GM21529 (cell line): ENCODE measurements around the gene SPATA9.
"Not testable (repeated sequence)": the region's sequence is repeated elsewhere in the genome, so short reads cannot be mapped to it uniquely, and the experiment has no call there.

ENCODE experiments used
- ATAC-seq: cut with Tn5 transposase; IDR thresholded peaks from one replicate; pipeline ENCODE4 v1.9.1; 2021; ENCODE audit not compliant: unreplicated experiment

SPATA9 gene

GRCh38 chr5:95718203-95718602 is 35.4 kb upstream of the SPATA9 start:
- peak; percentile 92 for ATAC-seq

GRCh38 chr5:95717439-95717838 is 34.6 kb upstream of the SPATA9 start:
- no peak for ATAC-seq

DNA sequence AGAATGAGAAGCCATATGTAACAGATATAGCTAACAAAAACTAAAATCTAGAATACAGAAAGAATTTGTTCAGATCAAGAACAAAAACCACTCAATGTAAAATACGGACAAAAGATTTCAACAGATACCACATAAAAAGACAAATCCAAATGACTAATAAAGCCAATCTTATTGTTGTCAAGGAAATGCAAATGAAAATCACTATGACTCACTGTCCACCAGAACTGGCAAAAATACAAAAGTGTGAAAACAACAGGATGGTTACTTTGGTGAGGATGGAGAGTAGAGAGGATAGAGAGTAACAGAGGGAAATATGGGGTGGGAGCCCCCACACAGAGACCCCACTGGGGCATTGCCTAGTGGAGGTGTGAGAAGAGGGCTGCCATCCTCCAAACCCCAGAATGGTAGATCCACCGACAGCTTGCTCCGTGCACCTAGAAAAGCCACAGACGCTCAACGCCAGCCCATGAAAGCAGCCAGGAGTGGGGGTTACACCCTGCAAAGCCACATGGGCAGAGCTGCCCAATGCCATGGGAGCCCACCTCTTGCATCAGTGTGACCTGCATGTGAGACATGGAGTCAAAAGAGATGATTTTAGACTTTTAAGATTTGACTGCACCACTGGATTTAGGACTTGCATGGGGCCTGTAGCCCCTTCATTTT is 33.1 kb upstream of the SPATA9 start:
- ATAC-seq = no peak

- ATAC-seq = no peak
Observed at GRCh38 chr5:95713960-95714710, 31.3 kb upstream of the SPATA9 start.

GRCh38 chr5:95713246-95713645 is 30.5 kb upstream of the SPATA9 start:
- not testable (repeated sequence) for ATAC-seq

- ATAC-seq = no peak
Observed at GRCh38 chr5:95712347-95712958, 29.7 kb upstream of the SPATA9 start.

GRCh38 chr5:95711501-95712346 is 28.9 kb upstream of the SPATA9 start:
- ATAC-seq = no peak

DNA sequence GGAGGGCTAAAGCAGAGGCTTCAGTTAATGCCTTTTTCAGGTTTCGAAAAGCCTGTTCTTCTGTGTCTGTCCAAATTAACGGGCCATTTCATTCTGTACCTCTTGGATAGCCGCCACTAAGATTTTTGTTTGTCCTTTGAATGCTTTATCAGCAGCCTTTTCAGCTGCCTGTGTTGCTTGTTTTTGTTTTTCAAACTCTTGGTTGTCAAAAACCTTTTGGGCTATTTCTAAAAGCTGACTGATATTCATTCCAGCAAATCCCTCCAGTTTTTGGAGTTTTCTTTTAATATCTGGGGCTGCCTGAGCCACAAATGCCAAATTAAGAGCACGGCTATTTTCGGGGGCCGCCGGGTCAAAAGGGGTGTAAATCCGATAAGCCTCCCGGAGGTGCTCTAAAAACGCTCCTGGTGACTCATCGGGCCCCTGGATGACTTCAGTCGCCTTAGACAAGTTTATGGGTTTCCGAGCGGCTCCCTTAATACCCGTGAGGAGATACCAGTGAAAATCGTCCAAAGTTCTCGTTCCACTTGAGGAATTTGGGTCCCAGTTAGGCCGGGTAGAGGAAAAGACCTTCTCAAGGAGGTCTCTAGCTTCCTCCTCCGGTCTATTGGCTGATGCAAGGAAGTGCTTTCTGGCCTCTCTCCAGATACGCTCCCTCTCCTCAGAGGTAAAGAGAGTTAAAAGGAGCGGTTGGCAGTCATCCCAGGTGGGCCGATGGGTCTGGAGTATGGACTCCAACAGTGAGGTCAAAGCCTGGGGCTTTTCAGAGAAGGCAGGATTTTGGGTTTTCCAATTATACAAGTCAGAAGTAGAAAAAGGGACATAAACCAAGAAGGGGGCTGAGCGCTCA is 28.1 kb upstream of the SPATA9 start:
- ATAC-seq = not testable (repeated sequence)

GRCh38 chr5:95709967-95710650 is 27.3 kb upstream of the SPATA9 start:
- no peak for ATAC-seq

DNA sequence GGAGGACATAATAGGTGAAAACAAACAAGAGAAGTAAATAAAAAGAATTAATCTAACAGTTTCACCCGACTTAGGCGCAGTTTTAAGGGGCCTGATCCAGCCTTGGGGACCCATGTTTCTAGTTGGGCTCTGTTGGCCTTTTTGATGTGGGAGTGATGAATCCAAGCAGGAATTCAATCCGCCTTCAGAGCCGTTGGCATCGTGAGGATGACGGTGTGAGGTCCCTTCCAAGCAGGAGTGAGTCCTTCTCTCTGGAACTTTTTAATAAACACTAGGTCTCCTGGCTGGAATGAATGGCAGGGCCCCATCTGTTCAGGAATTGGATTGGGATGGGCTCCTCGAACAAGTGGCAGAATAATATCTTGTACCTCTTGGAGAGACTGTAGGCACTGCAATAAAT is 26.1 kb upstream of the SPATA9 start:
- ATAC-seq = no peak

- not testable (repeated sequence) for ATAC-seq
Observed at GRCh38 chr5:95707534-95708188, 24.9 kb upstream of the SPATA9 start.

GRCh38 chr5:95707055-95707454 is 24.3 kb upstream of the SPATA9 start:
- ATAC-seq = no peak

- ATAC-seq = not testable (repeated sequence)
Observed at GRCh38 chr5:95706196-95706595, 23.4 kb upstream of the SPATA9 start.

DNA sequence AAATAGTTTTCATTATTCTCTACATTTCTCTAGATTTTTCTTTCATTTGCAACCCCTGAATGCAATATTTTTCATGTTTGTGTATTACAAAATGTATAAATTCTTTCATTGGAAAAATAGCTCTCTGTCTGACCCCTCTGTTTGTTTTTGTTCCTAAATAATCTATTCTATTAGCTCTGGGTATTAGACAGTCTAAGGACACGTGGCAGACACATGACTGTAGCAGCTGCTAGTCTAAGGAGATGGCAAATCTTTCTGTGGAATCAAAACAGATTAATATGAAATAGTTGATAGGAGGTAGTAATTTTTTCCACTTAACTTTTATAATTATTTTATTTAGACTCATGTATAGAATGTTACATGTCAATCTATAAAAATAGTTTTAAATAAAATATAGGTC is 21.4 kb upstream of the SPATA9 start:
- ATAC-seq = no peak

DNA sequence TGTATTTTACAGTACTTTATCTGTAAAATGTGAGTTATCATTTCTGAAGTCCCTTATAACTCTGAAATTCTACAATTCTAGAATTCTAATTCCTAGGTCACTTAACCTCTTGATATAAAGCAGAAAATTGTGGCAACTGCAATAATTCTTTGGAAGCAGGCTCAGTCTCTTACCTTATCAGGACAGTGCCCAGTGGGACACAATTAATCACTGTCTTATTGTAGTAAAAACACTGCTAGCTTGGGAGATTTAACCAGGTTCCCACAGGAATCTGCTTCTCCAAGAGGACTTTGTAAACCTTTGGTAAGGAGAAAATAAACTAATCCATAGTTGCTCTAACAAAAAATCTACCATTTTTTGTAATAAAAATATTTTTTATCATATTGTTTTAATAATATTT is 18.3 kb upstream of the SPATA9 start:
- no peak for ATAC-seq

DNA sequence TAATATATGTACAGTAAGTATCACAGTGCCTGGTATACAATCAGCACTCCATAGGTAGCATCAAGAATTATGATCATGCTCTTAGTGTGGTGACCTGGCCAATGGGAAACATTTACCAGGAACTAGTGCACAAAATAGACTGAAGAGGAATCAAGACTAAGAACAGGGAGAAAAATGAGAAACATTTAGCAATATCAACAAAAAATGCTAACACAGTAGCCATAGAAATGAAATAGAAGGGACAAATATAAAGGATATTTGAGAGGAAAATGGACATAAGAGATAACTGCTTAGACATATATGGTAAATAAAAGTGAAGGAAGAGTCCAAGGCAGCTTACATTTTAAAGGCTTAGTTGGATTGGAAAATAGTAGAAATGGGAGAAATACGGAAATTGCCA is 16.5 kb upstream of the SPATA9 start:
- ATAC-seq = no peak

DNA sequence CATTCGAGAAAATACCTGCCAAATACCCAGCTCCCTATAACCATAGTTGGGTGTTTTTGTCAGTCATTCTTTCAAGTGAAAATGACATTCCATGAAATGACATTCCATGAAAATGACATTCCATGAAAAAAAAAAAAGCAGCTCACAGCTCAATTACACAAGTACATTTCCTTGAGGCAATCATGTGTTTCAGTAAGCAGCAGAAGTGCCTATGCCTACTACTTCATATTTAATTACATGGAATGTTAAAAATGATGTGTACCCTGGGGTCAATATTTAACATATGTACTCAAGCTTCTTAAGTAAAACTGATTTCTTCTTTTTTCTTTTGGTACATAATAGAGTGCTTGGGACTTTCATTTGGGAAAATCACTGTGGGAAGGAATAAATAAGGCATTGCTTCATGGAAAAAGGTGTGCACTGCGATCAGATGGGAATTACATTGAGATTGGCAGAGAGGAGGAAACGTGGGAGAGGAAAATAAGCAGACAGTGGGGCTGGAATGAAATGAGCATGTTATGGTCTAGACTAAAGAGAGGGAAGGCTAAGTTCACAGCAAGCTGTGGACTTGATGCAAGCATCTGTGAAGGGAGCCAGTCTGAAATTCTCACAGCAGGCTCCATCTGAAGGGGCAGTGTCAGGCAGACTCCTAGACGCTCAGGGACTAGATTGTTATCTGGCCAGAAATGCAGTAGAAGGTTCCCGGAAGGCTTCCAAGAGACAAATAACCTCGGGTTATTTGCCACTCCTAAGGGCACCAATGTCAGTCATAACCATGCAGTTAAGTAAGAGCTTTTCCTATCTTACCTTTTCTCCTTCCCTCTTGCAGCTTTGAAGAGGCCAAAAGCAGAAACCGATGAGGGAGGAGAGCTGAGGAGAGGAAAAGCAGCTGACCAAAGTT is 15.2 kb upstream of the SPATA9 start:
- no peak for ATAC-seq

DNA sequence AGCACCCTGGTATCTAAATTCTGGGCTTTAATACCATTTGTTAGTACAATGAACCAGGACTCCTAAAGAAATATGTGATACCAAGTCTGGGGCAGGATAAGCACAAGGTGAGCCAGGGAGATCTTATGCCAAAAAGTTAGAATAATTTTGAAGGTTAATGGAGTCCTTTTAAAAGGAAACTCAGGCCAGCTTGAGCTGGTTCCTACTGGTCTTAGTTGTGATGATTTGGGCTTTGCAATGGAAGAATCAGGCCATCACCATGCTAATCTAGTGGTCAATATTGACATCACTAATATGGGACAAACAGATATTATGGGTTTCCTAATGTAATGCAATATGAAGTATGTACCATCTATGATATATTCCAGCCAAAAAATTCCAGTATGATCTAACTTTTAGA is 7.5 kb upstream of the SPATA9 start:
- no peak for ATAC-seq
